ENCODE measurements around the gene KBTBD8. TPM values are rescaled to one million over a fixed set of nuclear protein-coding genes. Genes with fewer than 3 reads are reported as not detected.

KBTBD8 gene
- total RNA-seq, 3 donors from 2014 or later (not counting 1 experiment from before 2014, with no cell fraction given) = 8.6 to 11.8 (median 10.8) TPM

DNA sequence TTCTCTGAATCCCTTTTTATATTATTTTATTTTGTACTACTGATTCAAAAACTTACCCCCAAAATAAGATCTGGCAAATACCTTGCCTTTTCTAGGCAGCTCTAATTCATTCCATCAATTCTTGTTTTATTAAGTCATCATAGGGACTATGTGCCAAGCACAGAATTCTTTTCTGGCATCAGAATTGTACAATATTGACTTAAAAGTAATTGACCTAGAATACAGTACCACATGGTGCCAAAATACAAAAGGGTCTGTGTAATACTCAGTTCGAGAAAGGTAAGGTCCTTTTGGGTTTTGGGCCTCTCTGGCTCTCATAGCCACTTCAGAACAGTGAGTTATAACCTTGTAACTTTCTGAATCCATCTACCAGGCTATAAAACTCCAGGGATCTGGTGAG is 46.2 kb downstream of the KBTBD8 start:
- ATAC-seq (no peak), DNase-seq (no peak)
- H3K27ac ChIP-seq (ENCODE audit: low read length) = no peak overlapping the region
- H3K4me3 Mint-ChIP-seq = no peak overlapping the region
- 93% methylated on average over 1 of the region's 1 CpG for WGBS (ENCODE audit: insufficient coverage)
- H3K4me3 ChIP-seq (ENCODE audit: low read length) = no peak overlapping the region
- H3K4me1 ChIP-seq (ENCODE audit: control insufficient read depth, insufficient read depth, low read length) = no peaks in the 10 kb centered on the region
- no peaks in the 10 kb centered on the region for H3K36me3 ChIP-seq (ENCODE audit: control insufficient read depth, insufficient read depth, low read length)
- no peak for TF ChIP-seq CTCF (IDR thresholded peaks at IDR 0.05)
- H3K27me3 ChIP-seq (ENCODE audit: control insufficient read depth, insufficient read depth, low read length) = no peaks in the 10 kb centered on the region
- H3K4me1 Mint-ChIP-seq = peaks cover 0 to 7% of the 10 kb centered on the region in 2 donors
- H3K27ac Mint-ChIP-seq = no peak overlapping the region
- no peaks in the 10 kb centered on the region for H3K27me3 Mint-ChIP-seq (ENCODE audit: low read depth in 2 of 2)
- peaks cover 6% of the 10 kb centered on the region for H3K9me3 ChIP-seq (ENCODE audit: control insufficient read depth, insufficient read depth, low read length)
- no peaks in the 10 kb centered on the region for H3K9me3 Mint-ChIP-seq
- H3K36me3 Mint-ChIP-seq = no peaks in the 10 kb centered on the region
- intact Hi-C loops (cut with micrococcal nuclease) = no loop called here

DNA sequence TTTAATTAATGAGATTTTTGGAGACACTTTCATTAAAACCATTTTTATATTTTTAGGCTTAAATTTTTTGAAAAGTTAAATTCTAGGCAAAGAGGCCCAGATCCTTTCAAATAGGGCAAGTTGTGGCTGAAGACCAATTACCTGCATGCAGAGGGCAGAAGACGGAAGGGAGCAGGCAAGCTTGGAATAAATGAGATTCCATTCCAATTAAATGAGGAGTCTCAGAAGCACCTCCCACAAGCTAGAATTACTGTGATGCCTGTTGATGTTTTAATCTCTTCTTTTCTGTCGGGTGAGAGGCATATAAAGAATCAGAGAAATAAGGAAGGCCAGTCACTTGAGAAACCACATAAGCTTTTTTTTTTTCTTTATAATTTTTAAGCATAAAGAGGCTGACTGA is 46.8 kb downstream of the KBTBD8 start:
- no peak overlapping the region for H3K27ac Mint-ChIP-seq

GRCh38 chr3:67045711-67046465 is 47.8 kb downstream of the KBTBD8 start:
- H3K4me1 ChIP-seq (ENCODE audit: control insufficient read depth, insufficient read depth, low read length) = no peaks in the 10 kb centered on the region
- Mint-ChIP-seq H3K27ac (no peak overlapping the region), H3K9me3 (peaks cover 0 to 4% of the 10 kb centered on the region in 2 donors), H3K27me3 (ENCODE audit: low read depth in 2 of 2) (peaks cover 7 to 14% of the 10 kb centered on the region in 2 donors), H3K36me3 (peaks cover 10% of the 10 kb centered on the region), H3K4me3 (no peak overlapping the region), H3K4me1 (peaks cover 0 to 7% of the 10 kb centered on the region in 2 donors)
- no peaks in the 10 kb centered on the region for H3K9me3 ChIP-seq (ENCODE audit: control insufficient read depth, insufficient read depth, low read length)
- no peak overlapping the region for H3K4me3 ChIP-seq (ENCODE audit: low read length)
- H3K36me3 ChIP-seq (ENCODE audit: control insufficient read depth, insufficient read depth, low read length) = no peaks in the 10 kb centered on the region
- no peak for DNase-seq
- H3K27me3 ChIP-seq (ENCODE audit: control insufficient read depth, insufficient read depth, low read length) = no peaks in the 10 kb centered on the region
- no peak for TF ChIP-seq CTCF (IDR thresholded peaks at IDR 0.05)
- ATAC-seq = no peak
- intact Hi-C loops (cut with micrococcal nuclease) = no loop called here
- no peak overlapping the region for H3K27ac ChIP-seq (ENCODE audit: low read length)
- WGBS (ENCODE audit: insufficient coverage) = 84% methylated on average over 4 of the region's 5 CpGs

More for the DNA sequence above, 46.8 kb downstream of the KBTBD8 start:
- Mint-ChIP-seq H3K4me1 (peaks cover 0 to 7% of the 10 kb centered on the region in 2 donors), H3K9me3 (no peaks in the 10 kb centered on the region), H3K36me3 (peaks cover 2% of the 10 kb centered on the region), H3K4me3 (no peak overlapping the region), H3K27me3 (ENCODE audit: low read depth in 2 of 2) (peaks cover 3 to 5% of the 10 kb centered on the region in 2 donors)
- no peak for TF ChIP-seq CTCF (IDR thresholded peaks at IDR 0.05)
- Histone ChIP-seq H3K4me3 (ENCODE audit: low read length) (no peak overlapping the region), H3K27ac (ENCODE audit: low read length) (no peak overlapping the region), H3K4me1 (ENCODE audit: control insufficient read depth, insufficient read depth, low read length) (no peaks in the 10 kb centered on the region), H3K9me3 (ENCODE audit: control insufficient read depth, insufficient read depth, low read length) (peaks cover 6% of the 10 kb centered on the region), H3K27me3 (ENCODE audit: control insufficient read depth, insufficient read depth, low read length) (no peaks in the 10 kb centered on the region), H3K36me3 (ENCODE audit: control insufficient read depth, insufficient read depth, low read length) (no peaks in the 10 kb centered on the region)
- DNase-seq = no peak
- ATAC-seq = no peak
- 100% methylated on average over 1 of the region's 2 CpGs for WGBS (ENCODE audit: insufficient coverage)
- intact Hi-C loops (cut with micrococcal nuclease) = no loop called here
